ENCODE measurements around the gene RNF17.

RNF17 gene

GRCh38 chr13:24738366-24738847, 25.6 kb upstream of the RNF17 start (continued):
- no peak for TF ChIP-seq ZNF394 (tag by site-specific recombination; IDR thresholded peaks at IDR 0.05; ENCODE audit: borderline replicate concordance)
- TF ChIP-seq ZNF830 (tag by site-specific recombination; IDR thresholded peaks at IDR 0.05; ENCODE audit: low read depth) = no peak
- TF ChIP-seq SCRT2 (tag by site-specific recombination; IDR thresholded peaks at IDR 0.05) = no peak
- TF ChIP-seq ELK4 (IDR thresholded peaks at IDR 0.05; ENCODE audit: borderline replicate concordance, low read depth, low read length) = no peak
- TF ChIP-seq HOXA7 (CRISPR knock-in tag; IDR thresholded peaks at IDR 0.05; ENCODE audit: borderline replicate concordance) = no peak

GRCh38 chr13:24740014-24740890, 23.7 kb upstream of the RNF17 start:
- Histone ChIP-seq H3K27ac (ENCODE audit: extremely low read depth, low read depth, low read length) (no peak overlapping the region), H3K36me3 (ENCODE audit: control insufficient read depth in 2 of 2, insufficient read depth in 1 of 2, low read length in 2 of 2) (no peaks in the 10 kb centered on the region), H3K4me1 (ENCODE audit: control insufficient read depth, insufficient read depth, low read length) (no peaks in the 10 kb centered on the region), H3K4me3 (ENCODE audit: low read depth, low read length) (no peak overlapping the region), H3K9me3 (ENCODE audit: control insufficient read depth, insufficient read depth, low read depth, low read length) (no peaks in the 10 kb centered on the region)
- ChIA-PET POLR2A (no interaction called here), CTCF (interaction anchor here (0.6 to 1.8 kb wide), 3 partner anchors 37 to 46 kb away, joined by 3 to 6 read pairs (median 3); no protein-coding TSS in a partner anchor)
- no peak for TF ChIP-seq ZNF529 (tag by site-specific recombination; IDR thresholded peaks at IDR 0.05; ENCODE audit: insufficient replicate concordance)
- no peak for TF ChIP-seq ZNF16 (tag by site-specific recombination; IDR thresholded peaks at IDR 0.05; ENCODE audit: low read depth)
- no peak for TF ChIP-seq ZNF426 (tag by site-specific recombination; IDR thresholded peaks at IDR 0.05)
- TF ChIP-seq ZNF169 (tag by site-specific recombination; IDR thresholded peaks at IDR 0.05) = no peak
- no peak for TF ChIP-seq SALL2 (tag by site-specific recombination; IDR thresholded peaks at IDR 0.05; ENCODE audit: borderline replicate concordance)
- TF ChIP-seq ZNF548 (tag by site-specific recombination; IDR thresholded peaks at IDR 0.05) = no peak
- TF ChIP-seq ZNF48 (tag by site-specific recombination; IDR thresholded peaks at IDR 0.05) = no peak
- TF ChIP-seq GLI2 (tag by site-specific recombination; IDR thresholded peaks at IDR 0.05; ENCODE audit: borderline replicate concordance, low read depth) = no peak
- TF ChIP-seq SP7 (tag by site-specific recombination; IDR thresholded peaks at IDR 0.05) = no peak
- TF ChIP-seq ELK4 (IDR thresholded peaks at IDR 0.05; ENCODE audit: borderline replicate concordance, low read depth, low read length) = no peak
- no peak for TF ChIP-seq ZNF146 (tag by site-specific recombination; IDR thresholded peaks at IDR 0.05)

GRCh38 chr13:24741016-24741662, 22.8 kb upstream of the RNF17 start:
- Histone ChIP-seq H3K4me3 (ENCODE audit: low read depth, low read length) (no peak overlapping the region), H3K36me3 (ENCODE audit: control insufficient read depth in 2 of 2, insufficient read depth in 1 of 2, low read length in 2 of 2) (no peaks in the 10 kb centered on the region), H3K9me3 (ENCODE audit: control insufficient read depth, insufficient read depth, low read depth, low read length) (no peaks in the 10 kb centered on the region), H3K27ac (ENCODE audit: extremely low read depth, low read depth, low read length) (no peak overlapping the region), H3K4me1 (ENCODE audit: control insufficient read depth, insufficient read depth, low read length) (no peaks in the 10 kb centered on the region)
- POLR2A ChIA-PET = no interaction called here
- TF ChIP-seq SCRT1 (tag by site-specific recombination; IDR thresholded peaks at IDR 0.05; ENCODE audit: borderline replicate concordance) = no peak
- no peak for TF ChIP-seq ZNF239 (tag by site-specific recombination; IDR thresholded peaks at IDR 0.05)
- TF ChIP-seq EGR2 (tag by site-specific recombination; IDR thresholded peaks at IDR 0.05; ENCODE audit: low read depth) = 0 out of 2 replicates have a peak, but pooled peaks have one; percentile 14
- TF ChIP-seq ZIC2 (tag by site-specific recombination; IDR thresholded peaks at IDR 0.05) = peak; percentile 71
- TF ChIP-seq ZFP69B (tag by site-specific recombination; IDR thresholded peaks at IDR 0.05) = no peak
- peak; percentile 21; the same call in 1 of the 2 replicates for TF ChIP-seq ZFHX2 (tag by site-specific recombination; conservative IDR thresholded peaks at IDR 0.05)
- no peak for TF ChIP-seq SP2 (tag by site-specific recombination; IDR thresholded peaks at IDR 0.05)
- no peak for TF ChIP-seq ZNF274 (IDR thresholded peaks at IDR 0.05; ENCODE audit: low read length)
- TF ChIP-seq ZNF274 (tag by site-specific recombination; IDR thresholded peaks at IDR 0.05; ENCODE audit: borderline replicate concordance) = no peak
- CTCF ChIA-PET = interaction anchor here (0.6 to 1.8 kb wide), 3 partner anchors 37 to 648 kb away, joined by 3 to 6 read pairs (median 3); no protein-coding TSS in a partner anchor
